ENCODE measurements around the gene IRGQ. TPM values are rescaled to one million over a fixed set of nuclear protein-coding genes. Genes with fewer than 3 reads are reported as not detected.
A peak's percentile ranks its signal among the peaks of the same experiment; 100 is the strongest.

IRGQ gene, protein sequence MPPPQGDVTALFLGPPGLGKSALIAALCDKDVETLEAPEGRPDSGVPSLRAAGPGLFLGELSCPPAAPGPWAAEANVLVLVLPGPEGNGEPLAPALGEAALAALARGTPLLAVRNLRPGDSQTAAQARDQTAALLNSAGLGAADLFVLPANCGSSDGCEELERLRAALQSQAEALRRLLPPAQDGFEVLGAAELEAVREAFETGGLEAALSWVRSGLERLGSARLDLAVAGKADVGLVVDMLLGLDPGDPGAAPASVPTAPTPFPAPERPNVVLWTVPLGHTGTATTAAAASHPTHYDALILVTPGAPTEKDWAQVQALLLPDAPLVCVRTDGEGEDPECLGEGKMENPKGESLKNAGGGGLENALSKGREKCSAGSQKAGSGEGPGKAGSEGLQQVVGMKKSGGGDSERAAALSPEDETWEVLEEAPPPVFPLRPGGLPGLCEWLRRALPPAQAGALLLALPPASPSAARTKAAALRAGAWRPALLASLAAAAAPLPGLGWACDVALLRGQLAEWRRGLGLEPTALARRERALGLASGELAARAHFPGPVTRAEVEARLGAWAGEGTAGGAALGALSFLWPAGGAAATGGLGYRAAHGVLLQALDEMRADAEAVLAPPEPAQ
- 10 to 100 TPM; 17.2 to 25.1 (median 23.2) TPM for total RNA-seq

DNA sequence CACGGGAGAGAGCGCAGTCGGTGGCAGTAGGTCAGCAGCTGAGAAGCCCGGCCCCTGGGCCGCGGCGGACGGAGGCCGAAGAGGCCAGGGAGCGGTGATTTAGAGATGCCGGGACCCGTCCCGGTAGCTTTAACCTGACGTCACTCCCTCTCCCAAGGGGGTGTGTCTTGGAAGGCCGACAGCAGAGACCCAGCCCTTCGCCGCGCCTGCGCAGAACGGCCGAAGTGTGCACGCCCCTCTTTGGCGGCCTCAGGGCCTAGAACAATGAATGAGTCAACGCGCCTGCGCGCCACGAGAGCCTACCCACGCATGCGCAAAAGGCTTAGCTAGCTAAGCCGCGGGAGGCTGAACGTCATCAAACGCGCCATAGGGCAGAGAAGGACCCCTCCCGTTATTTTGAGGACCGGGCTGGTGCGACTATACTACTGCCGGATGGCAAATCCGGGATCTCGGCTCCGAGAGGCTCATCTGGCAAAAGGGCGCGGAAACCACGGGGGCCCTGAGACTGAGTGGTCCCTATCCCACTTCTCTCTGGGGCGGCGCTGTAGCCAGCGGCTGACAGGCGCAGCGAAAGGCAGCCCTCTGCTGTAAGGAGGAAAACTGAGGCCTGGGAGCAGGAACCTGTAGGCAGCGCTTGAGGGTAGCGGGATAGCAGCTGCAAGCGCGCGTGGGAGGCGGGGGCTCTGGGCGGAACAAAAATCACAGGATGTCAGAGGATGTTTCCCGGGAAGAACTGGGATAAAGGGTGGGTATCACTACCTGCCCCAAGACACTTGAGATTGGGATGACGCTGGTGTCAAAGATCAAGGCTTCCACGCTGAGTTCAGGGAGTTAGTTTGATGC is at the start of gene IRGQ, which contains the start of gene ZNF576:
Gene IRGQ, minus strand, starts transcription at position 136 of the 843 bp plus-strand sequence. CDS start 796 bp downstream, outside the sequence.
Gene ZNF576, plus strand, starts transcription at position 597 of the 843 bp plus-strand sequence. CDS start 514 bp downstream, outside the sequence.
- peak in 3 of 4 donors; percentile 53 to 86 (median 85) for TF ChIP-seq POLR2A (IDR thresholded peaks at IDR 0.05)
- TF ChIP-seq, protein P1, sequence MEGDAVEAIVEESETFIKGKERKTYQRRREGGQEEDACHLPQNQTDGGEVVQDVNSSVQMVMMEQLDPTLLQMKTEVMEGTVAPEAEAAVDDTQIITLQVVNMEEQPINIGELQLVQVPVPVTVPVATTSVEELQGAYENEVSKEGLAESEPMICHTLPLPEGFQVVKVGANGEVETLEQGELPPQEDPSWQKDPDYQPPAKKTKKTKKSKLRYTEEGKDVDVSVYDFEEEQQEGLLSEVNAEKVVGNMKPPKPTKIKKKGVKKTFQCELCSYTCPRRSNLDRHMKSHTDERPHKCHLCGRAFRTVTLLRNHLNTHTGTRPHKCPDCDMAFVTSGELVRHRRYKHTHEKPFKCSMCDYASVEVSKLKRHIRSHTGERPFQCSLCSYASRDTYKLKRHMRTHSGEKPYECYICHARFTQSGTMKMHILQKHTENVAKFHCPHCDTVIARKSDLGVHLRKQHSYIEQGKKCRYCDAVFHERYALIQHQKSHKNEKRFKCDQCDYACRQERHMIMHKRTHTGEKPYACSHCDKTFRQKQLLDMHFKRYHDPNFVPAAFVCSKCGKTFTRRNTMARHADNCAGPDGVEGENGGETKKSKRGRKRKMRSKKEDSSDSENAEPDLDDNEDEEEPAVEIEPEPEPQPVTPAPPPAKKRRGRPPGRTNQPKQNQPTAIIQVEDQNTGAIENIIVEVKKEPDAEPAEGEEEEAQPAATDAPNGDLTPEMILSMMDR (IDR thresholded peaks at IDR 0.05): peak in 2 of 6 experiments; percentile 25 to 31
- peak; percentile 81 to 94 for TF ChIP-seq POLR2AphosphoS5 (IDR thresholded peaks at IDR 0.05)
- peak in 1 of 4 donors; percentile 76 for TF ChIP-seq EP300 (IDR thresholded peaks at IDR 0.05)
- Histone ChIP-seq H3K27me3 (no peaks in the 10 kb centered on the region), H3K27ac (peak within 1 kb of the TSS; percentile 93 to 98 (median 96)), H3K9me3 (no peaks in the 10 kb centered on the region), H3K4me3 (peak within 1 kb of the TSS; percentile 55 to 75 (median 60)), H3K36me3 (peaks cover 19 to 51% (median 31%) of the 10 kb centered on the region in 4 donors), H3K4me1 (peaks cover 28 to 48% (median 36%) of the 10 kb centered on the region in 4 donors)
- 0 to 1% methylated on average over 30 to 59 of the region's 60 CpGs for WGBS, 2 donors
- ATAC-seq (ENCODE audit: low FRiP score in 2 of 2) (peak; percentile 94), DNase-seq (peak; percentile 100)

DNA sequence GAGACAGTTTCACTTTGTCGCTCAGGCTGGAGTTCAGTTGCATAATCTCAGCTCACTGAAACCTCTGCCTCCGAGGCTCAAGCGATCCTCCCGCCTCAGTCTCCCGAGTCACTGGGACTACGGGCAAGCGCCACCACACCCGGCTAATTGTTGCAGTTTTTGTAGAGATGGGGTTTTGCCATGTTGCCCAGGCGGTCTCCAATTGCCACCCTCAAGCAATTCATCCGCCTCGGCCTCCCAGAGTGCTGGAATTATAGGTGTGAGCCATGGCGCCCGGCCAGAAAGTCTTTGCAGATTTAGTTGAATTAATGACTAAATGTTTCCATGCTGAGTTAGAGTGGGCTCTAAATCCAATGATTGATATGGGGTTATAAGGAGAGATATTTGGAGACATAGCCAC is 48.2 kb upstream of the IRGQ start:
- Histone ChIP-seq H3K36me3 (peaks cover 2 to 20% (median 13%) of the 10 kb centered on the region in 4 donors), H3K27me3 (peaks cover 0 to 11% (median 3%) of the 10 kb centered on the region in 4 donors), H3K27ac (no peak overlapping the region), H3K4me3 (no peak overlapping the region), H3K9me3 (no peaks in the 10 kb centered on the region), H3K4me1 (peaks cover 7 to 13% (median 9%) of the 10 kb centered on the region in 4 donors)
- WGBS, 2 donors: 82 to 91% methylated on average over 11 to 13 of the region's 13 CpGs
- ATAC-seq (ENCODE audit: low FRiP score in 2 of 2): no peak
- DNase-seq: no peak
- TF ChIP-seq POLR2A (IDR thresholded peaks at IDR 0.05) (no peak), EP300 (IDR thresholded peaks at IDR 0.05) (no peak), POLR2AphosphoS5 (IDR thresholded peaks at IDR 0.05) (no peak)
- TF ChIP-seq, protein P1 (IDR thresholded peaks at IDR 0.05): no peak

DNA sequence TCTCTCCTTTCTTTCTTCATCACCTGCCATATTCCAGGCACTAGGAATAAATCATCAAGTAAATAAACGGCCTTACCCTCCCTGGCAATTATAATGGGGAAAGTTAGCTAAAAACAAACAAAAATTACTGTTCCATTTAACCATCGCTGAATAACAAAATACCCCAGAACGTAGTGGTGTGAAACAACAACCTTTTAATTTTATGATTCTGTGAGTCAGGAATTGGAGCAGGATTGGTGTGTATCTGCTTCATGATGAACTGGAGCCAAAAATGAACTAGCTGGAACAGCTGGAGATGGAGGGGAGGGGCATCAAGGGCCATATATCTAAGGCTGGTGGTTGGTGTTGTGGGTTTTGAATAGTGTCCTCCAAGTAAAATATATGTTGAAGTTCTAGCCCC is 47.4 kb upstream of the IRGQ start:
- Histone ChIP-seq H3K27me3 (peaks cover 0 to 12% (median 5%) of the 10 kb centered on the region in 4 donors), H3K27ac (no peak overlapping the region), H3K9me3 (no peaks in the 10 kb centered on the region), H3K4me3 (no peak overlapping the region), H3K36me3 (peaks cover 2 to 11% (median 5%) of the 10 kb centered on the region in 4 donors), H3K4me1 (peaks cover 7 to 17% (median 9%) of the 10 kb centered on the region in 4 donors)
- WGBS, 2 donors: 75 to 77% methylated on average over 3 of the region's 3 CpGs
- TF ChIP-seq, protein P1 (IDR thresholded peaks at IDR 0.05): no peak
- no peak for TF ChIP-seq POLR2A (IDR thresholded peaks at IDR 0.05)
- no peak for TF ChIP-seq EP300 (IDR thresholded peaks at IDR 0.05)
- no peak for TF ChIP-seq POLR2AphosphoS5 (IDR thresholded peaks at IDR 0.05)
- DNase-seq (no peak), ATAC-seq (ENCODE audit: low FRiP score in 2 of 2) (no peak)

DNA sequence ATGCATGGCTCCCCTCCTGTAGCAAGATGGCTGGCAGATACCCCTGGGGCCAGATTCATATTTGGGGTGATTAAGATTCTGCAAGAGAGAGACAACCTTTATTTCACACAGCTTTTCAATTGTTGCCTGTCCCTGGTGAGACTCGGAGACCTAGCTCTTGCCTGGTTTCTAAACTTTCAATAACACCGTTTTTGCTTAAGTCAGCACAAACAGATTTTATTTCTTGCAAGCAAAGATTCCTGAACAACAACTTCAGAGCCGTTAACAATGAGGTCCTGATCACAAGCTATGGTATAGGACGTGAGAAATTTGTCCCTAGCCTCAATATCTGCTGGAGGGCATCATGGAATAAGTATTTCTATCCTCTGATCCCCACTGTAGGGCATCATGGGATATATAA is 46.6 kb upstream of the IRGQ start:
- H3K9me3 ChIP-seq: no peaks in the 10 kb centered on the region
- H3K36me3 ChIP-seq: peaks cover 0 to 6% (median under 1%) of the 10 kb centered on the region in 4 donors
- peaks cover 0 to 12% (median 5%) of the 10 kb centered on the region in 4 donors for H3K27me3 ChIP-seq
- 72 to 79% methylated on average over 4 of the region's 4 CpGs for WGBS, 2 donors
- H3K27ac ChIP-seq: no peak overlapping the region
- peaks cover 7 to 17% (median 9%) of the 10 kb centered on the region in 4 donors for H3K4me1 ChIP-seq
- TF ChIP-seq POLR2AphosphoS5 (IDR thresholded peaks at IDR 0.05): no peak
- no peak for TF ChIP-seq EP300 (IDR thresholded peaks at IDR 0.05)
- TF ChIP-seq, protein P1 (IDR thresholded peaks at IDR 0.05): no peak
- no peak for TF ChIP-seq POLR2A (IDR thresholded peaks at IDR 0.05)
- no peak overlapping the region for H3K4me3 ChIP-seq
- no peak for ATAC-seq (ENCODE audit: low FRiP score in 2 of 2)
- DNase-seq: no peak
